Ishikawa (cell line): Measurements from ENCODE around the gene DCLK1.

Experiments used
- CEBPB ChIP-seq: IDR thresholded peaks from 2 replicates; pipeline ENCODE4 v1.6.1; 2012
- CREB1 ChIP-seq: IDR thresholded peaks from 2 replicates; pipeline ENCODE4 v1.6.1; 2012; ENCODE audit warnings: low read depth
- EGR1 ChIP-seq: IDR thresholded peaks from 2 replicates; pipeline ENCODE4 v1.6.1; 2012
- EP300 ChIP-seq: IDR thresholded peaks from 2 replicates; pipeline ENCODE4 v1.6.1; 2012; ENCODE audit warnings: borderline replicate concordance
- FOXM1 ChIP-seq: IDR thresholded peaks from 2 replicates; pipeline ENCODE4 v1.6.1; 2012; ENCODE audit warnings: low read depth, borderline replicate concordance
- NFIC ChIP-seq: IDR thresholded peaks from 2 replicates; pipeline ENCODE4 v1.6.1; 2012
- RAD21 ChIP-seq: IDR thresholded peaks from 2 replicates; pipeline ENCODE4 v1.6.1; 2012; ENCODE audit warnings: low read depth
- TAF1 ChIP-seq: IDR thresholded peaks from 2 replicates; pipeline ENCODE4 v1.6.1; 2012; ENCODE audit warnings: low read depth, mild to moderate bottlenecking
- TCF12 ChIP-seq: IDR thresholded peaks from 2 replicates; pipeline ENCODE4 v1.6.1; 2012; ENCODE audit warnings: low read depth
- YY1 ChIP-seq: IDR thresholded peaks from 2 replicates; pipeline ENCODE4 v1.6.1; 2012; ENCODE audit warnings: low read depth
- TF ChIP-seq, protein P1 (sequence below): IDR thresholded peaks from 2 replicates; pipeline ENCODE4 v1.6.1; 2012
- TF ChIP-seq, protein P2 (sequence below): IDR thresholded peaks from 2 replicates; pipeline ENCODE4 v1.6.1; 2012

DNA sequence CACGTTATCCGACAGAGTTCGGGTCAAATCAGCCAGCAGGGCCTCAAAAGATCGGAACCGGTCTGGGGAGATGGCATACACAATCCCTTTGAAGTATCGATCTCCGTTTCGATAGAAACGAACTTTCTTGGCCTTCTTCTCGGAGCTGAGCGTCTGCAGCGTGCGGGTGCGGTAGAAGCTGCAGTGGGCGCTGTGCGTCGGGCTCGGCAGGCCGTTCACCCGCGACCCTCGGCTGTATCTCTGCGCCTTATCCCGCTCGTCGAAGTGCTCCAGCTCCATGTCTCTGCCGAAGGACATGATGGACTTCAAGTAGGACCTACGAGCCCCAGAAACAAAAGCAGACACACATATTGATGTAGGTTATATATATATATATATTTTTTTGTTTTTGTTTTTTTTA, 5.3 kb downstream of the DCLK1 start:
- TF ChIP-seq YY1 (no peak), FOXM1 (no peak), TAF1 (no peak), CEBPB (no peak), CREB1 (no peak), RAD21 (no peak), EP300 (no peak), TCF12 (no peak), NFIC (no peak), EGR1 (no peak)
- TF ChIP-seq, protein P1, sequence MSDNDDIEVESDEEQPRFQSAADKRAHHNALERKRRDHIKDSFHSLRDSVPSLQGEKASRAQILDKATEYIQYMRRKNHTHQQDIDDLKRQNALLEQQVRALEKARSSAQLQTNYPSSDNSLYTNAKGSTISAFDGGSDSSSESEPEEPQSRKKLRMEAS = no peak
- TF ChIP-seq, protein P2, sequence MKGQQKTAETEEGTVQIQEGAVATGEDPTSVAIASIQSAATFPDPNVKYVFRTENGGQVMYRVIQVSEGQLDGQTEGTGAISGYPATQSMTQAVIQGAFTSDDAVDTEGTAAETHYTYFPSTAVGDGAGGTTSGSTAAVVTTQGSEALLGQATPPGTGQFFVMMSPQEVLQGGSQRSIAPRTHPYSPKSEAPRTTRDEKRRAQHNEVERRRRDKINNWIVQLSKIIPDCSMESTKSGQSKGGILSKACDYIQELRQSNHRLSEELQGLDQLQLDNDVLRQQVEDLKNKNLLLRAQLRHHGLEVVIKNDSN = no peak
